PC-9 (cell line): ENCODE measurements around the gene OTUD7B. TPM values are rescaled to one million over a fixed set of nuclear protein-coding genes. Genes with fewer than 3 reads are reported as not detected.

Source experiments
- BruUV-seq: library from RNA; stranded (reverse); fragments of 400-500 nt; replicated peaks from 2 replicates; lab custom pipeline; 2021; lab: Mats Ljungman, UMichigan
- CTCF ChIA-PET: fragments of 300-600 bp; sonication (Branson Sonifier 250); formaldehyde crosslinking; loops from one replicate; lab custom pipeline; 2022; ENCODE audit warnings: antibody characterized with exemption; lab: Charles Lee
- POLR2A ChIA-PET: fragments of 300-600 bp; sonication (Branson Sonifier 250); formaldehyde crosslinking; loops from one replicate; lab custom pipeline; 2022; ENCODE audit warnings: antibody characterized with exemption; ENCODE audit not compliant: unreplicated experiment; lab: Charles Lee
- DNase-seq, 2 experiments: peaks; one replicate each; pipeline versions ENCODE4 v3.0.0 to v3.0.0-alpha.2; 2015 to 2022; ENCODE audit warnings: mixed read lengths in 1 of 2
- H2AFZ ChIP-seq: fragments of 200-600 bp; sonication (generic); 2 replicates; pipeline ENCODE4 v1.8.1; 2017; ENCODE audit warnings: antibody characterized with exemption
- H3F3A ChIP-seq: fragments of 200-600 bp; sonication (generic); 2 replicates; pipeline ENCODE4 v1.8.1; 2017; ENCODE audit warnings: antibody characterized with exemption, mild to moderate bottlenecking, low read depth; ENCODE audit not compliant: insufficient read depth
- H3K27ac ChIP-seq: fragments of 200-600 bp; sonication (generic); 2 replicates; pipeline ENCODE4 v1.6.1; 2016; ENCODE audit warnings: mixed run types
- H3K27me3 ChIP-seq: fragments of 200-600 bp; sonication (generic); 2 replicates; pipeline ENCODE4 v1.6.1; 2016; ENCODE audit warnings: low read depth, mixed run types; ENCODE audit not compliant: insufficient read depth
- H3K36me3 ChIP-seq: fragments of 200-600 bp; sonication (generic); 2 replicates; pipeline ENCODE4 v1.6.1; 2016; ENCODE audit warnings: low read depth, mixed run types
- H3K4me1 ChIP-seq: fragments of 200-600 bp; sonication (generic); replicated peaks from 2 replicates; pipeline ENCODE4 v1.6.1; 2016; ENCODE audit warnings: mixed run types; ENCODE audit not compliant: insufficient read depth
- H3K4me2 ChIP-seq: fragments of 200-600 bp; sonication (generic); 2 replicates; pipeline ENCODE4 v1.6.1; 2017; ENCODE audit warnings: mixed run types
- H3K4me3 ChIP-seq: fragments of 200-600 bp; sonication (generic); 2 replicates; pipeline ENCODE4 v1.6.1; 2016; ENCODE audit warnings: mixed run types
- H3K79me2 ChIP-seq: fragments of 200-600 bp; sonication (generic); 2 replicates; pipeline ENCODE4 v1.6.1; 2017; ENCODE audit warnings: low read depth, mixed run types
- H3K9me2 ChIP-seq: fragments of 200-600 bp; sonication (generic); 2 replicates; pipeline ENCODE4 v1.8.1; 2017; ENCODE audit warnings: mild to moderate bottlenecking; ENCODE audit not compliant: insufficient read depth
- H3K9me3 ChIP-seq: fragments of 200-600 bp; sonication (generic); 2 replicates; pipeline ENCODE4 v1.8.1; 2016; ENCODE audit warnings: low read depth; ENCODE audit not compliant: insufficient read depth
- H4K20me1 ChIP-seq: fragments of 200-600 bp; sonication (generic); 2 replicates; pipeline ENCODE4 v1.8.1; 2017; ENCODE audit not compliant: insufficient read depth
- CTCF ChIP-seq: fragments of 200-600 bp; sonication (generic); conservative IDR thresholded peaks from 2 replicates; pipeline ENCODE4 v1.6.1; 2017; ENCODE audit warnings: mixed run types, antibody characterized with exemption, mild to moderate bottlenecking, moderate library complexity
- EZH2 ChIP-seq: fragments of 200-600 bp; sonication (generic); IDR thresholded peaks from 2 replicates; pipeline ENCODE4 v1.8.0; 2017; ENCODE audit warnings: antibody characterized with exemption, low read depth
- intact Hi-C: fragments of 100-400 bp; cut with micrococcal nuclease; formaldehyde crosslinking; loops from one replicate; pipeline ENCODE4 v1.10.0; 2022; ENCODE audit not compliant: unreplicated experiment
- total RNA-seq: library from RNA; stranded (reverse); gene quantifications from 2 replicates; pipeline ENCODE4 v1.2.3, GENCODE V29; 2021

OTUD7B gene
- total RNA-seq, 1 experiment from 2014 or later: 30.2 TPM

DNA sequence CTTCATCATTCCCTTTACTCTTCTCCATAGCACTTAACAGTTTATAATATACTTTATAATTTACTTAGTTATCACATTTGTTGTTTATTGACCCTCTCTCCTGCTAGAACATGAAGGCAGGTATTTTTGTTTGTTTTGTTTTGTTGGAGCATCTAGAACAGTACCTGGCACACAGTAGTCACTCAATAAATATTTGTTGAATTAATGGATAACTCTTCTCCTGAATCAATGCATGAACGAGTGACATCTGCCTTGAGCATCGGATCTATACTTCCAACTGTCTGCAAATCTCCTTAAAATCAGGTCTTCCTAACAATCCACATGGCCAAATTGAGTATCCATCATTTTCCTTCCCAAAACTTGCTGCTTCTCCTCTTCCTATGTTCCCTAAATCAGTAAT is 38.0 kb downstream of the OTUD7B start:
- Histone ChIP-seq H3K36me3 (peaks cover 23% of the 10 kb centered on the region), H3K79me2 (0 out of 2 replicates have a peak, but pooled peaks cover 3% of the 10 kb centered on the region), H3K9me2 (no peaks in the 10 kb centered on the region), H3K9me3 (no peaks in the 10 kb centered on the region), H3F3A (peaks cover 5% of the 10 kb centered on the region; the same call in 1 of the 2 replicates), H3K4me1 (no peaks in the 10 kb centered on the region), H2AFZ (no peak overlapping the region), H3K27ac (no peak overlapping the region), H3K4me2 (no peak overlapping the region), H3K27me3 (no peaks in the 10 kb centered on the region), H3K4me3 (no peak overlapping the region), H4K20me1 (no peaks in the 10 kb centered on the region; the same call in 1 of the 2 replicates)
- intact Hi-C loops: no loop called here
- TF ChIP-seq CTCF (no peak), EZH2 (no peak)
- no TSS peak for BruUV-seq
- POLR2A ChIA-PET: no interaction called here
- CTCF ChIA-PET: no interaction called here
- no peak for DNase-seq

DNA sequence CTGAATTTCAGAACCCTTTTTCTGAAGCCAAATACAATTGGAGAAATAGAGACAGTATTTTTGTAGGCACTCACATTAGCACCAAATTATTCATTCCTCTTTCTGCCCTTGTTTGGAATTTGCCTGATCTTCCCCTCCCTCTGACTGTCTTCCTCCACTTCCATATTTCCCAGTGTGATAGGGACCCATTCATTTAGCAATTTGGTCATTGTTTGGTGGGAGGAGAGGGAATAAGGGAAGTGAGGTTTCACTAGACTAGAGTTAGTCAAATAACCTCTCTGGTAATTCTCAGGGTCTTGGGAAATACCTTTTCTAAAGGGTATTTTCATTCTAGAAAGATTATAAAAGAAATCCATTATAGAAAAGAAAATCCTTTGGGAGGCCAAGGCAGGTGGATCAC is 42.9 kb downstream of the OTUD7B start:
- H3K79me2 ChIP-seq: no peaks in the 10 kb centered on the region
- TF ChIP-seq CTCF: no peak
- TF ChIP-seq EZH2: no peak
- H3F3A ChIP-seq: peaks cover 24% of the 10 kb centered on the region
- H3K4me3 ChIP-seq: no peak overlapping the region
- no peaks in the 10 kb centered on the region for H3K27me3 ChIP-seq
- peaks cover 7% of the 10 kb centered on the region for H3K4me1 ChIP-seq
- intact Hi-C loops: no loop called here
- BruUV-seq: no TSS peak
- ChIA-PET CTCF (no interaction called here), POLR2A (no interaction called here)
- H3K4me2 ChIP-seq: no peak overlapping the region
- H2AFZ ChIP-seq: no peak overlapping the region
- no peak overlapping the region for H3K27ac ChIP-seq
- H3K36me3 ChIP-seq: peaks cover 24% of the 10 kb centered on the region
- no peaks in the 10 kb centered on the region; the same call in 1 of the 2 replicates for H4K20me1 ChIP-seq
- H3K9me2 ChIP-seq: no peaks in the 10 kb centered on the region
- H3K9me3 ChIP-seq: no peaks in the 10 kb centered on the region
- DNase-seq: no peak

DNA sequence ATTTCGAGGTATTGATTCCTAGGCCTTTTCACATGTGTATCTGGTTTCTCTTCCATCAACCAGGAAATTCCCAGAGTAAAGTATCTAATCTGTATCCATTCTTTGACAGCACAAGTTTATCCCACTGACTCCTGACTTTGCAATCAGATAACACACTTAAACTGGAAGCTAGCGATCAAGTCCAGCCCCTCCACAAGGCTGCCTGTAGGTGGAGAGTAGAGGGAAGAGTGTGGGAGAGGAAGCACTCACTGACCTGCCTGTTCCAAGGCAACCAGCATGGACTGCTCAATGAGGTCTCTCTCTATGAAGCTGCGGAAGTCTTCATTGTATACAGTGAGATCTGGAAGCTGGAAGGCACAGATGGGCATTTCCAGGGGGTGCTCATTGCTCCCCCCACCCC is 43.5 kb downstream of the OTUD7B start:
- no peak for DNase-seq
- Histone ChIP-seq H4K20me1 (no peaks in the 10 kb centered on the region; the same call in 1 of the 2 replicates), H3K79me2 (no peaks in the 10 kb centered on the region), H3K4me1 (peaks cover 7% of the 10 kb centered on the region), H3K4me2 (no peak overlapping the region), H3K9me3 (no peaks in the 10 kb centered on the region), H3K36me3 (peaks cover 24% of the 10 kb centered on the region), H3F3A (peaks cover 29% of the 10 kb centered on the region), H3K9me2 (no peaks in the 10 kb centered on the region), H3K27me3 (no peaks in the 10 kb centered on the region), H3K4me3 (no peak overlapping the region), H2AFZ (no peak overlapping the region), H3K27ac (no peak overlapping the region)
- CTCF ChIA-PET: no interaction called here
- no TSS peak for BruUV-seq
- POLR2A ChIA-PET: no interaction called here
- TF ChIP-seq EZH2 (no peak), CTCF (no peak)
- intact Hi-C loops: no loop called here
